HFF-Myc (cell line): ENCODE data around the gene LOXL4.
A peak's percentile ranks its signal among the peaks of the same experiment; 100 is the strongest.

Source experiments
- DNase-seq: peaks from one replicate; pipeline ENCODE4 v3.0.0-alpha.2; 2011; ENCODE audit warnings: low read depth; ENCODE audit errors: extremely low read depth
- H3K4me3 ChIP-seq: replicated peaks from 2 replicates; pipeline ENCODE4 v1.5.1; 2011; ENCODE audit warnings: low read depth, mild to moderate bottlenecking, control low read depth, low read length
- CTCF ChIP-seq: IDR thresholded peaks from 2 replicates; pipeline ENCODE4 v1.5.1; 2012; ENCODE audit warnings: mild to moderate bottlenecking, low read depth, low read length, control low read depth; ENCODE audit errors: missing control alignments

LOXL4 gene

GRCh38 chr10:98267894-98268693, at the start of gene LOXL4:
Gene LOXL4, minus strand, starts transcription at chr10:98268194. Its CDS starts 5,175 bp downstream, at chr10:98263019.
- no peak for DNase-seq
- TF ChIP-seq CTCF = no peak
- peak within 1 kb of the TSS; percentile 49 for H3K4me3 ChIP-seq

DNA sequence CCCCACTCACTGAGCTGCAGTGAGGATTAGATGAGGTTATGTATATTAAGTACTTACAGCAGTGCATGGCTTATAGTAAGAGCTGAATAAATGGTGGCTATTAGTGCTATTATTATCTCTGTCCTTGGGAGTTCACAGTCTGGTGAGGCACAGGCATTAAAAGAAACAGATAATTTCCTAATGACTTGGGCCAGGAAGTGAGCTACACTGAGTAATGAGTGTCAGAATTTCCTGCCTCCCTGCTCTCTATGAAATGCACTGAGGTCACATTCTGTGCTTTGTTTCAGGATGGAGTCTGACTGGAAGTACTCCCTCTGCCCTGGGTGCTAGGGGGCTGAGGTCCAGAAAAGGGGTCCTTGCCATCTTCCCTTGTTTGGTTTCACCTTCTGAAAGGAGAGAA, 48.7 kb upstream of the LOXL4 start:
- TF ChIP-seq CTCF = no peak
- H3K4me3 ChIP-seq = no peak overlapping the region
- no peak for DNase-seq

DNA sequence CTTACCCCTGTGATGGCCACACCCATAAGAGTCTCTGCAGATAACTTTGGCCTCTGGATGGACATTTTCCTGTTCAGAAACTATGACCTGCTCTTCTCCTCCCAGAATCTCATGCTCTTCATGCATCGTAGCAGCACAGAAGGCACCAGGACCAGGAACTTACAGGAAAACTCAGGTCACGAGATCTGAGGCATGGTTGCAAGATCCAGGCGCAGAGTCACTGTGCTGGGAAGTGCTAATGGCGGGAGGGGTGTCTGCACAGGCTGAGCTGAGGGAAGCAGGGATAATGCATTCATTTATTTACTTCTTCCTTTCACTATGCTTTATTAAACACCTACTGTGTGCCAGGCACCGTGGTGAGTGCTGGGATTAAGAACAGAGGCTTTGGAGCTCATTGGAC, 48.2 kb upstream of the LOXL4 start:
- no peak for DNase-seq
- TF ChIP-seq CTCF = no peak
- no peak overlapping the region for H3K4me3 ChIP-seq

DNA sequence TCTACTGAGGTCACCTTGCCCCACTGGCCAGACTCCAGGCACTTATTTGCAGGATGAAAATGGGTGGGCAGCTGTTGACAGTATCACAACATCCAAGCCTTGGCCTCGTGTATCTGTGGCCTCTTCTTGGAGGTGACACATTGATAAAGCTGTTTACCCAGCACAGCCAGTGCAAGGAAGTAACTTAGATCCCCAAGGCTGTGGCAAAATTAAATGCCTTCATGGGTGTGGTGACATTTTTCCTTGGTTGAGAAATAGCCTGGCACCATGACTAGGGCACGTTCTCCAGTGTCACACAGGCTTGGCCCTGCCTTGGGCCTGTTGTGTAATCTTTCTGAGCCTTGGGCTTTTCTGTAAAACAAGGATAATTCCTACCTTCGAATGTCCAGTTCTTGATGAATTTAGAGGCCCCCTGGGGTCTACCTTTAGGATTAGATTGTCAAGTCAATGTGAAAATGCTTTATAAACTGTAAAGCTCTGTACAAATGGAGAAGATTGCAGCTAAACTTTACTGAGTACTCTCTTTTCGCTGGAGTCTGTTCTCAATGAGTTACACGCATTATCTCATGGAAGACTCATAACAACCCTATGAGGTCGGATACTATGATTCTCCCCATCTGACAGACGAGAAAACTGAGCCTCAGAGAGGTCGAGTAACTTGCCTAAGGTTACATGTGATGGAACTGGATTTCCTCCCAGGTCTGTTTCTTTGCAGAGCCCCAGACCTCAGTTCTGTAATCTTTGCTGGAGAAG, 46.7 kb upstream of the LOXL4 start:
- no peak for DNase-seq
- TF ChIP-seq CTCF = no peak
- no peak overlapping the region for H3K4me3 ChIP-seq

DNA sequence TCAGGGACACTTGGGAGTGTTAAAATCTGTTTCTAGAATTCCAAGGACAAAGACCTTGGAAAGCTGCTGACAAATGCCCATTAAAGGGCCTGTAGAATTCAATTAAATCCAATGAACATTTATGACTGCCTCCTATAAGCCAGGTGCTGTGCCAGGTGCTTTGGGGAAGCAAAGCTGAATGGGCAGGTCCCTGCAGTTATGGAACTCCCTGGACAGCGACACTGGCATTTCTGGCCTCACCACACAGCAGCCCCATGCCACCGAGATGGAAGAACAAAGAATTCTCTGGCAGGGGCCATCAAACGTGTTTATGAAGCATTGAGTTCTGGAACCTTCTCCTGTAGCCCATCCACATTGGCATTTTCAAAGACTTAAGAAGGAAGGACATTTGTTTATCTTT, 45.6 kb upstream of the LOXL4 start:
- no peak for DNase-seq
- TF ChIP-seq CTCF = no peak
- H3K4me3 ChIP-seq = no peak overlapping the region

DNA sequence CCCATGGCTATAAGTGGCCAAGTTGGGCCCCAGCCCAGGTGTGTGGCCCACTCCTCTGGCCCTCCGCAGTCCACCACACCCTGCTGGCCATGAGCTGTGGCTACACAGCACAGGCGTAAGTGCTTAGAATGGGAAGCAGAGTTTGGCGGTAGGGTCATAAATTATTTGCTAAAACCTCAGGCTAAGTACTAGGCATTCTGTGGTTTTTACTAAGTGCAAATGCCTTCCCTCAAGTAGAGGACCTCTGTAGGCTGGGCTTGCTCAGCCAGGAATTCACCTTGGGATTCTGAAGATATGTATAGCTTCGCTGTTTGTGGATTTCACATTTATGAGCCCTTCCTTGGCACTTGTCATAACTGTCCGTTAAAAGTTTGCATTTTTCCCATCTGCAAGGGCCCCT, 44.8 kb upstream of the LOXL4 start:
- no peak for TF ChIP-seq CTCF
- no peak overlapping the region for H3K4me3 ChIP-seq
- DNase-seq = no peak
